Measurements from ENCODE around the gene FYN. TPM values are rescaled to one million over a fixed set of nuclear protein-coding genes. Genes with fewer than 3 reads are reported as not detected.

The FYN gene
- total and polyA plus RNA-seq, 2 of the 4 experiments (the other 2 are of a cell fraction): 30.8 to 36.4 TPM

- Histone ChIP-seq H2AK9ac (replicated peaks; ENCODE audit: low read depth, low read length, poor library complexity) (no peak overlapping the region), H2BK120ac (ENCODE audit: low read depth, low read length) (no peak overlapping the region), H3K14ac (replicated peaks; ENCODE audit: low read depth, low read length) (no peak overlapping the region), H2BK5ac (ENCODE audit: low read depth, low read length, poor library complexity, severe bottlenecking) (no peak overlapping the region), H3K9me3 (ENCODE audit: control insufficient read depth, insufficient read depth, low read length) (no peaks in the 10 kb centered on the region), H2AK5ac (ENCODE audit: low read depth, low read length) (peak overlapping the region; percentile 59; the same call in 1 of the 2 replicates), H3K4me1 (ENCODE audit: control insufficient read depth, insufficient read depth, low read length) (peaks cover 11% of the 10 kb centered on the region), H3K36me3 (ENCODE audit: control insufficient read depth, insufficient read depth, low read length) (no peaks in the 10 kb centered on the region), H2BK20ac (ENCODE audit: low read depth, low read length) (no peak overlapping the region), H3K79me1 (ENCODE audit: low read depth in 1 of 2, low read length in 2 of 2) (no peaks in the 10 kb centered on the region), H2AFZ (replicated peaks; ENCODE audit: low read length, poor library complexity) (no peak overlapping the region), H3K27me3 (ENCODE audit: control insufficient read depth, insufficient read depth, low read length) (no peaks in the 10 kb centered on the region), H4K5ac (ENCODE audit: low read depth, low read length) (no peak overlapping the region), H4K8ac (ENCODE audit: low read depth in 2 of 2, low read length in 2 of 2) (no peak overlapping the region), H3K9ac (ENCODE audit: low read depth, low read length) (no peak overlapping the region), H4K20me1 (ENCODE audit: insufficient read depth, low read length) (no peaks in the 10 kb centered on the region), H3K9me1 (ENCODE audit: insufficient read depth, low read length) (peaks cover 6% of the 10 kb centered on the region), H3K18ac (ENCODE audit: low read depth, low read length) (no peak overlapping the region), H3K4me2 (ENCODE audit: low read depth, low read length) (no peak overlapping the region), H3K23ac (ENCODE audit: low read depth, low read length) (no peak overlapping the region), H3K56ac (ENCODE audit: extremely low read depth, insufficient read depth, low read length) (no peak overlapping the region), H4K91ac (ENCODE audit: insufficient read depth, low read depth, low read length) (no peak overlapping the region), H3K4ac (ENCODE audit: low read depth, low read length) (0 out of 2 replicates have a peak overlapping the region, but pooled peaks have one; percentile 13), H3K27ac (ENCODE audit: insufficient read depth, low read length) (no peak overlapping the region), H2BK15ac (ENCODE audit: low read depth, low read length) (0 out of 3 replicates have a peak overlapping the region, but pooled peaks have one; percentile 23), H3K4me3 (ENCODE audit: insufficient read depth, low read depth, low read length) (no peak overlapping the region)
- CTCF ChIA-PET: no interaction called here
- DNase-seq: no peak
- TF ChIP-seq CHD1 (IDR thresholded peaks at IDR 0.05; ENCODE audit: low read depth, low read length) (no peak), USF2 (IDR thresholded peaks at IDR 0.05; ENCODE audit: low read depth, low read length) (no peak), RFX5 (IDR thresholded peaks at IDR 0.05; ENCODE audit: low read depth, low read length) (no peak), RAD21 (IDR thresholded peaks at IDR 0.05; ENCODE audit: low read length) (no peak), NFE2L2 (IDR thresholded peaks at IDR 0.05; ENCODE audit: low read depth, low read length) (no peak), MAZ (IDR thresholded peaks at IDR 0.05; ENCODE audit: borderline replicate concordance, low read depth, low read length) (no peak), POLR2A (IDR thresholded peaks at IDR 0.05; ENCODE audit: low read depth, low read length) (no peak), MXI1 (IDR thresholded peaks at IDR 0.05; ENCODE audit: borderline replicate concordance, low read depth, low read length) (no peak), RCOR1 (IDR thresholded peaks at IDR 0.05; ENCODE audit: insufficient replicate concordance, low read length) (no peak), BHLHE40 (IDR thresholded peaks at IDR 0.05; ENCODE audit: low read depth, low read length) (no peak), CEBPB (IDR thresholded peaks at IDR 0.05; ENCODE audit: low read depth, low read length) (no peak), MAFK (IDR thresholded peaks at IDR 0.05; ENCODE audit: low read depth, low read length) (no peak), SMC3 (IDR thresholded peaks at IDR 0.05; ENCODE audit: low read depth, low read length) (no peak), FOS (IDR thresholded peaks at IDR 0.05; ENCODE audit: low read depth, low read length) (no peak)
- TF ChIP-seq, protein P1, sequence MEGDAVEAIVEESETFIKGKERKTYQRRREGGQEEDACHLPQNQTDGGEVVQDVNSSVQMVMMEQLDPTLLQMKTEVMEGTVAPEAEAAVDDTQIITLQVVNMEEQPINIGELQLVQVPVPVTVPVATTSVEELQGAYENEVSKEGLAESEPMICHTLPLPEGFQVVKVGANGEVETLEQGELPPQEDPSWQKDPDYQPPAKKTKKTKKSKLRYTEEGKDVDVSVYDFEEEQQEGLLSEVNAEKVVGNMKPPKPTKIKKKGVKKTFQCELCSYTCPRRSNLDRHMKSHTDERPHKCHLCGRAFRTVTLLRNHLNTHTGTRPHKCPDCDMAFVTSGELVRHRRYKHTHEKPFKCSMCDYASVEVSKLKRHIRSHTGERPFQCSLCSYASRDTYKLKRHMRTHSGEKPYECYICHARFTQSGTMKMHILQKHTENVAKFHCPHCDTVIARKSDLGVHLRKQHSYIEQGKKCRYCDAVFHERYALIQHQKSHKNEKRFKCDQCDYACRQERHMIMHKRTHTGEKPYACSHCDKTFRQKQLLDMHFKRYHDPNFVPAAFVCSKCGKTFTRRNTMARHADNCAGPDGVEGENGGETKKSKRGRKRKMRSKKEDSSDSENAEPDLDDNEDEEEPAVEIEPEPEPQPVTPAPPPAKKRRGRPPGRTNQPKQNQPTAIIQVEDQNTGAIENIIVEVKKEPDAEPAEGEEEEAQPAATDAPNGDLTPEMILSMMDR (conservative IDR thresholded peaks at IDR 0.05; ENCODE audit: low read depth, low read length): no peak
- TF ChIP-seq, protein P2, sequence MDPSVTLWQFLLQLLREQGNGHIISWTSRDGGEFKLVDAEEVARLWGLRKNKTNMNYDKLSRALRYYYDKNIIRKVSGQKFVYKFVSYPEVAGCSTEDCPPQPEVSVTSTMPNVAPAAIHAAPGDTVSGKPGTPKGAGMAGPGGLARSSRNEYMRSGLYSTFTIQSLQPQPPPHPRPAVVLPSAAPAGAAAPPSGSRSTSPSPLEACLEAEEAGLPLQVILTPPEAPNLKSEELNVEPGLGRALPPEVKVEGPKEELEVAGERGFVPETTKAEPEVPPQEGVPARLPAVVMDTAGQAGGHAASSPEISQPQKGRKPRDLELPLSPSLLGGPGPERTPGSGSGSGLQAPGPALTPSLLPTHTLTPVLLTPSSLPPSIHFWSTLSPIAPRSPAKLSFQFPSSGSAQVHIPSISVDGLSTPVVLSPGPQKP (IDR thresholded peaks at IDR 0.05; ENCODE audit: borderline replicate concordance, low read depth, low read length): no peak
- intact Hi-C loops (cut with micrococcal nuclease): no loop called here
- ATAC-seq (ENCODE audit: low read depth): no peak
- in situ Hi-C loops (cut with MboI; ENCODE audit: low sequenced_read_pairs): no loop called here
- POLR2A ChIA-PET (ENCODE audit: unreplicated experiment): no interaction called here
- WGBS, 2 experiments (ENCODE audit: extremely low coverage in 2 of 2, insufficient read length in 1 of 2): no CpG with 5 or more reads among the region's 9 CpGs
- dilution Hi-C loops (cut with HindIII; ENCODE audit: low sequenced_read_pairs, unreplicated experiment): no loop called here
- no TSS peak for BruUV-seq (replicated peaks)
Observed at GRCh38 chr6:111623046-111623718, 250.1 kb downstream of the FYN start.

Measured in IMR-90 (cell line).